A673 (cell line): ENCODE measurements around the gene SLC1A7. TPM values are rescaled to one million over a fixed set of nuclear protein-coding genes. Genes with fewer than 3 reads are reported as not detected.

Experiments used
- BruUV-seq: library from RNA; stranded (reverse); fragments of 400-500 nt; replicated peaks from 2 replicates; lab custom pipeline; 2021; lab: Mats Ljungman, UMichigan
- CTCF ChIA-PET: fragments of 300-600 bp; sonication (Branson Sonifier 250); formaldehyde crosslinking; loops from one replicate; lab custom pipeline; 2022; ENCODE audit warnings: antibody characterized with exemption; lab: Charles Lee
- POLR2A ChIA-PET: fragments of 300-600 bp; sonication (Branson Sonifier 250); formaldehyde crosslinking; loops from one replicate; lab custom pipeline; 2022; ENCODE audit warnings: antibody characterized with exemption; ENCODE audit not compliant: low non-redundant PET; lab: Charles Lee
- DNase-seq: peaks from one replicate; pipeline ENCODE4 v3.0.0-alpha.2; 2015; ENCODE audit warnings: low spot score
- H3K27ac ChIP-seq: fragments of 200-600 bp; sonication (generic); 2 replicates; pipeline ENCODE4 v1.5.1; 2016; ENCODE audit warnings: mixed run types, low read depth, mild to moderate bottlenecking, mixed read lengths, antibody characterized with exemption, low read length; ENCODE audit not compliant: poor library complexity, severe bottlenecking
- H3K27me3 ChIP-seq: fragments of 200-600 bp; sonication (generic); replicated peaks from 2 replicates; pipeline ENCODE4 v1.6.1; 2017; ENCODE audit warnings: mixed run types, low read depth, mild to moderate bottlenecking, mixed read lengths, antibody characterized with exemption, low read length; ENCODE audit not compliant: insufficient read depth, poor library complexity
- H3K36me3 ChIP-seq: fragments of 200-600 bp; sonication (generic); 2 replicates; pipeline ENCODE4 v1.6.1; 2016; ENCODE audit warnings: mixed run types, mild to moderate bottlenecking, mixed read lengths, antibody characterized with exemption, low read length; ENCODE audit not compliant: insufficient read depth, poor library complexity, severe bottlenecking
- H3K4me1 ChIP-seq: fragments of 200-600 bp; sonication (generic); 2 replicates; pipeline ENCODE4 v1.6.1; 2017; ENCODE audit warnings: mixed run types, mild to moderate bottlenecking, mixed read lengths, antibody characterized with exemption, low read length; ENCODE audit not compliant: insufficient read depth, poor library complexity, severe bottlenecking
- H3K4me3 ChIP-seq: fragments of 200-600 bp; sonication (generic); 2 replicates; pipeline ENCODE4 v1.5.1; 2016; ENCODE audit warnings: low read depth, mixed run types, mild to moderate bottlenecking, mixed read lengths, low read length; ENCODE audit not compliant: poor library complexity, severe bottlenecking
- H3K9me3 ChIP-seq: fragments of 200-600 bp; sonication (generic); 2 replicates; pipeline ENCODE4 v1.6.1; 2016; ENCODE audit warnings: mixed run types, low read depth, mild to moderate bottlenecking, mixed read lengths, antibody characterized with exemption, low read length; ENCODE audit not compliant: poor library complexity, severe bottlenecking
- EZH2 ChIP-seq: fragments of 200-600 bp; sonication (generic); IDR thresholded peaks from 2 replicates; pipeline ENCODE4 v1.6.1; 2017; ENCODE audit warnings: borderline replicate concordance, low read depth, mild to moderate bottlenecking, mixed read lengths, antibody characterized with exemption, low read length; ENCODE audit not compliant: poor library complexity, severe bottlenecking
- intact Hi-C: fragments of 100-400 bp; cut with micrococcal nuclease; formaldehyde crosslinking; loops from one replicate; pipeline ENCODE4 v1.10.0; 2022; ENCODE audit not compliant: unreplicated experiment
- total RNA-seq: library from RNA; stranded (reverse); gene quantifications from 2 replicates; pipeline ENCODE4 v1.2.3, GENCODE V29; 2021
- TF ChIP-seq, protein P1 (sequence below): fragments of 300-800, 200-600 bp; sonication (generic); conservative IDR thresholded peaks from 2 replicates; pipeline ENCODE4 v1.5.1; 2017; ENCODE audit warnings: low read depth, mild to moderate bottlenecking, antibody characterized with exemption, low read length, moderate library complexity, mixed read lengths

Gene SLC1A7
- total RNA-seq, 1 experiment from 2014 or later, result not detected

DNA sequence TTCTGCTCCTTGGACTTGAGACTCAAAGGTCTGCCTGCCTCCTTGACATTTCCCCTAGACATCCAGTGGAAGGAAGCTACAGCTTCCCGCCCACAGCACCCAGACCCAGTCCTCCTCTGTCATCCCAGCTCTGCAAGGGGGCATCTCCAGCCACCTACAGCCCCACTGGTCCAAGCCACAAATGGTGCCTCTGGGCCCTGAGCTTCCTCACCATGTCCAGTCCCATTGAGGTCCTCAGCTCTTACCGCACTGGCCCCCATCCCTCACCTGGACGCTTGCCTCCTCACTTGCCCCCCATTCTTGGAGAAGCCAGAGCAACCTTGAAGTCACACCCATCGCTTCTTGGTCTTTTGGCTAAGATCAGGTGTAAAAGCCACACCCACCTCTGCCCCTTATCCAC, 67.2 kb downstream of the SLC1A7 start:
- H3K4me1 ChIP-seq, result no peaks in the 10 kb centered on the region
- no peak for TF ChIP-seq EZH2
- TF ChIP-seq, protein P1, sequence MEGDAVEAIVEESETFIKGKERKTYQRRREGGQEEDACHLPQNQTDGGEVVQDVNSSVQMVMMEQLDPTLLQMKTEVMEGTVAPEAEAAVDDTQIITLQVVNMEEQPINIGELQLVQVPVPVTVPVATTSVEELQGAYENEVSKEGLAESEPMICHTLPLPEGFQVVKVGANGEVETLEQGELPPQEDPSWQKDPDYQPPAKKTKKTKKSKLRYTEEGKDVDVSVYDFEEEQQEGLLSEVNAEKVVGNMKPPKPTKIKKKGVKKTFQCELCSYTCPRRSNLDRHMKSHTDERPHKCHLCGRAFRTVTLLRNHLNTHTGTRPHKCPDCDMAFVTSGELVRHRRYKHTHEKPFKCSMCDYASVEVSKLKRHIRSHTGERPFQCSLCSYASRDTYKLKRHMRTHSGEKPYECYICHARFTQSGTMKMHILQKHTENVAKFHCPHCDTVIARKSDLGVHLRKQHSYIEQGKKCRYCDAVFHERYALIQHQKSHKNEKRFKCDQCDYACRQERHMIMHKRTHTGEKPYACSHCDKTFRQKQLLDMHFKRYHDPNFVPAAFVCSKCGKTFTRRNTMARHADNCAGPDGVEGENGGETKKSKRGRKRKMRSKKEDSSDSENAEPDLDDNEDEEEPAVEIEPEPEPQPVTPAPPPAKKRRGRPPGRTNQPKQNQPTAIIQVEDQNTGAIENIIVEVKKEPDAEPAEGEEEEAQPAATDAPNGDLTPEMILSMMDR, result no peak
- BruUV-seq, result no TSS peak
- no peaks in the 10 kb centered on the region for H3K9me3 ChIP-seq
- DNase-seq, result no peak
- no peaks in the 10 kb centered on the region for H3K27me3 ChIP-seq
- CTCF ChIA-PET, result no interaction called here
- intact Hi-C loops, result no loop called here
- H3K27ac ChIP-seq, result no peak overlapping the region
- POLR2A ChIA-PET, result no interaction called here
- H3K4me3 ChIP-seq, result no peak overlapping the region
- H3K36me3 ChIP-seq, result no peaks in the 10 kb centered on the region

DNA sequence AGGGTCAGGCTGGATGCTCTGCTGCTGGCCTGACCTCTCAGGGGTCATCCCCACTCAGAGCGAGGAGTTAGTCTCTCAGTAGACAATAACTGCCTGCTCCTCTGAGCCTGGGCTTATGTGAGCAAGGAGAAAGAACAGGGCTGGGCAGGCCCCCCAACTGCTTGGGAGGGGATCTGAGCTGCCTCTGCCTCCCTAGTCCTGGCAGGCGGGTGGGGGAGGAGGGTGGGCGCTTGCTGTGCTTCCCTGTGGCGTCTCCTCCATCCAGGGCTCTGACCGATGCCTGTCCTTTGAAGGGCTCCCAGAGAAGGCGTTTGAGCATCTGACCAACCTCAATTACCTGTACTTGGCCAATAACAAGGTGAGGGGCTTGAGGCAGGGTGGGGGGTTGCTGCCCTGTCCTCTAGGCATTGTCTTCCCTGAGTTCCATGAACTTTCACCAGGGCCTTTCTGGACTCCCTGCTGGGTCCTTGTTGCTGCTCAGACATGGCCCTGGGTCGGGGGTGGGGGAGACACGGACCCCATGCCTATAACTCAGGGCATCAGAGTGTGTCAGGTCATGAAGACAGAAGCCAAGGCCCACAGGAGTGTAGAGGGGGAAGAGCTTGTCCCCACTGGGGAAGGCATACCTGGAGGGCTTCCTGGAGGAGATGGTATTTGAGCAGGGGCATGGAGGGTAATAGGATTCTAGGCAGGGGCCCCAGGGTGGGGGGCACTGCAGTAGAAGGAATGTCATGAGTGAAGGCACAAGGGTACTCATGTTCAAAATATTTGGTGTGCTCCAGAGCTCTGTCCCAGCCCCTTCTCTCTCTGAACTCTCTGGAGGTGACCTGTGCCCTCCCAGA, 67.9 kb downstream of the SLC1A7 start:
- Histone ChIP-seq H3K36me3 (no peaks in the 10 kb centered on the region), H3K4me1 (no peaks in the 10 kb centered on the region), H3K27me3 (no peaks in the 10 kb centered on the region), H3K4me3 (no peak overlapping the region), H3K9me3 (no peaks in the 10 kb centered on the region), H3K27ac (no peak overlapping the region)
- ChIA-PET CTCF (no interaction called here), POLR2A (no interaction called here)
- DNase-seq, result no peak
- intact Hi-C loops, result no loop called here
- BruUV-seq, result no TSS peak
- TF ChIP-seq, protein P1, result no peak
- TF ChIP-seq EZH2, result no peak

DNA sequence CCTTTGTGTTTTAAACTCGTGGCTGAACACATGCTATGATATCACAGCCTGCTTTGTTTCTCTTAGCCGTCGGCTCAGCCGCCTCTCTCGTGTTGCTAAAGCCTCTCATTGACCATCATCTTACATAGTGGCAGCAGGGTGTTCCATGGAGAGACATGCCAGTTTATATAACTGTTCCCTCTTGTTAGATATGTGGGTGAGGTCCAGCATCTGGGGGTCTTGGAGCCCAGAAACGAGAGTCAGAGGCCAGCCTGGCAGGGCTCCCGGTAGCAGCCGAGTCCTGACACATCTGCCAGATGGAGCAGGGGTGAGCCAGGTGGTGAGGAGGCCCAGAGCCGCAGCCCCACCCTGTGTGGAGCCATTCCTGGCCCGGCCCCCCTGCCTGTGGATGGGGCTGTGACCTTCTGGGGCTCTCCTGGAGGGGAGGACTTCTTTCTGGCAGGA, 68.5 kb downstream of the SLC1A7 start:
- Histone ChIP-seq H3K27ac (no peak overlapping the region), H3K36me3 (no peaks in the 10 kb centered on the region), H3K9me3 (no peaks in the 10 kb centered on the region), H3K27me3 (no peaks in the 10 kb centered on the region), H3K4me1 (no peaks in the 10 kb centered on the region), H3K4me3 (no peak overlapping the region)
- BruUV-seq, result no TSS peak
- no peak for TF ChIP-seq EZH2
- TF ChIP-seq, protein P1, result no peak
- intact Hi-C loops, result no loop called here
- POLR2A ChIA-PET, result no interaction called here
- no peak for DNase-seq
- CTCF ChIA-PET, result no interaction called here
